Brain microvascular endothelial cell (primary cell): ENCODE measurements around the gene CCL1.

Experiments
- DNase-seq: peaks from one replicate; pipeline ENCODE4 v3.0.0-alpha.2; 2020
- H3K27ac ChIP-seq: fragments of 250-450 bp; sonication (Bioruptor Pico); 2 replicates; pipeline ENCODE4 v1.5.1; 2020; ENCODE audit warnings: mild to moderate bottlenecking, moderate library complexity
- H3K27me3 ChIP-seq: fragments of 250-450 bp; sonication (Bioruptor Pico); replicated peaks from 2 replicates; pipeline ENCODE4 v1.5.1; 2020; ENCODE audit warnings: mild to moderate bottlenecking
- H3K36me3 ChIP-seq: fragments of 250-450 bp; sonication (Bioruptor Pico); replicated peaks from 2 replicates; pipeline ENCODE4 v1.5.1; 2020; ENCODE audit warnings: mild to moderate bottlenecking
- H3K4me3 ChIP-seq: 2 replicates; pipeline ENCODE4 v1.5.1; 2011; ENCODE audit warnings: low read depth, mild to moderate bottlenecking, control low read depth, low read length, moderate library complexity
- in situ Hi-C: cut with HindIII; loops from 2 replicates; pipeline ENCODE4 v1.10.0; 2017; ENCODE audit warnings: low sequenced_read_pairs, low pct_ligation_motif_present
- TF ChIP-seq, protein P1 (sequence below): IDR thresholded peaks from 2 replicates; pipeline ENCODE4 v1.5.1; 2011; ENCODE audit warnings: low read depth, mild to moderate bottlenecking, moderate library complexity, low read length, control low read depth, inconsistent platforms; ENCODE audit errors: missing control alignments

CCL1 gene

DNA sequence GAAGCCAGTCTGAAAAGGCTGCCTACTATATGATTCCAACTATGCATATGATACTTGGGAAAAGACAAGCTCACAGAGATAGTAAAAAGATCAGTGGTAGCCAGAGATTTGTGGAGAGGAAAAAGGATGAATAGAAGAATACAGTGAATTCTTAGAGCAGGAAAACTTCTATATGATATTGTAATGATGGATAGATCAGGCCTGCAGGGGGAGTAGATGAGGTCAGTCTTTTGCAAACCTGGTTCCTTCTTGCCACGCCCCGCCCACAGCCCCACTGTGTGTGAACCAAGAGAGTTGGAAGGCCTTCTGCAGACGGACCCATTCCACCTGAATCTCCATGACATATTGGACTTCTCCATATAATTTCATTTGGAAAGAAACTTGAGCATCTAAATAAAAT is 44.6 kb downstream of the CCL1 start:
- Histone ChIP-seq H3K27ac (no peak overlapping the region), H3K27me3 (no peaks in the 10 kb centered on the region), H3K4me3 (no peak overlapping the region), H3K36me3 (no peaks in the 10 kb centered on the region)
- TF ChIP-seq, protein P1, sequence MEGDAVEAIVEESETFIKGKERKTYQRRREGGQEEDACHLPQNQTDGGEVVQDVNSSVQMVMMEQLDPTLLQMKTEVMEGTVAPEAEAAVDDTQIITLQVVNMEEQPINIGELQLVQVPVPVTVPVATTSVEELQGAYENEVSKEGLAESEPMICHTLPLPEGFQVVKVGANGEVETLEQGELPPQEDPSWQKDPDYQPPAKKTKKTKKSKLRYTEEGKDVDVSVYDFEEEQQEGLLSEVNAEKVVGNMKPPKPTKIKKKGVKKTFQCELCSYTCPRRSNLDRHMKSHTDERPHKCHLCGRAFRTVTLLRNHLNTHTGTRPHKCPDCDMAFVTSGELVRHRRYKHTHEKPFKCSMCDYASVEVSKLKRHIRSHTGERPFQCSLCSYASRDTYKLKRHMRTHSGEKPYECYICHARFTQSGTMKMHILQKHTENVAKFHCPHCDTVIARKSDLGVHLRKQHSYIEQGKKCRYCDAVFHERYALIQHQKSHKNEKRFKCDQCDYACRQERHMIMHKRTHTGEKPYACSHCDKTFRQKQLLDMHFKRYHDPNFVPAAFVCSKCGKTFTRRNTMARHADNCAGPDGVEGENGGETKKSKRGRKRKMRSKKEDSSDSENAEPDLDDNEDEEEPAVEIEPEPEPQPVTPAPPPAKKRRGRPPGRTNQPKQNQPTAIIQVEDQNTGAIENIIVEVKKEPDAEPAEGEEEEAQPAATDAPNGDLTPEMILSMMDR = no peak
- no peak for DNase-seq
- in situ Hi-C loops = no loop called here

DNA sequence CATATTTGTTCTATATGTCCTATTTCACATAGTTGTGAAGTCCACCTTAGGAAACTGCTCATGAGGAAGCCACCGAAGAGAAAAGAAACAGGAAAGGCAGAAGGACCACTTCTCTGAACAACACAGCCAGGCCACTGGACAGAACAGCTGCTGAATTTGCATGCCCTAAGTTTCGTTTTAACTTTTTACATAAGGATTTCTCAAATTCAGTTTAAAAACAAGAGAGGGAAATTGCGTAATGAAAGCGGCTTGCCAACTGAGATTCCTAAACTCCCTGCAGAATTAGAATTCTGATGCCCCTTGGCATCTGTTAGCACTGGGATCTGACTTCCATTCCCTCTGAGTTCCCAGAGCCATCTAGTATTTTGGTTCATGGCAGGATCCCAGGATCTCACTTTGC is 48.8 kb downstream of the CCL1 start:
- Histone ChIP-seq H3K36me3 (no peaks in the 10 kb centered on the region), H3K27me3 (no peaks in the 10 kb centered on the region), H3K4me3 (no peak overlapping the region), H3K27ac (no peak overlapping the region)
- in situ Hi-C loops = no loop called here
- TF ChIP-seq, protein P1 = no peak
- no peak for DNase-seq

DNA sequence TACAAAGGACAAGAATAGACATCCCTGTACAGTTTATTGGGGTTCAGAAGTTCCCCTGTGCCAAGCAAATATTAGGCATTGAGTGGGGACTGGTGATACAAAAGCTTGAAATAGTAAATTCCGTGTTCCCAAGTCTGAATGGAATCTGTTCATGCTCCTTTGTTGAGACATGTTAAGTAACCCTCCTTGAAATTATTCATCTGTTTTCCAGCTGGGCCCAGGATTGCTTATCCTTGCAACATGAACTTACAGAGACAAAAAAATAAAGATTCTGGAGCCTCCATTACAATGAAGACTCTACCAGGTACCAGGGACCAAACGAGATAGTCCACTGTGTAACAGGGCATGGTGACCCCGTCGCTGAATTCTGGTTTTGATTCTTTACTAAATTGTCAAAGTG is 49.9 kb downstream of the CCL1 start:
- Histone ChIP-seq H3K36me3 (no peaks in the 10 kb centered on the region), H3K27me3 (no peaks in the 10 kb centered on the region), H3K4me3 (no peak overlapping the region), H3K27ac (no peak overlapping the region)
- DNase-seq = no peak
- TF ChIP-seq, protein P1 = no peak
- in situ Hi-C loops = no loop called here

DNA sequence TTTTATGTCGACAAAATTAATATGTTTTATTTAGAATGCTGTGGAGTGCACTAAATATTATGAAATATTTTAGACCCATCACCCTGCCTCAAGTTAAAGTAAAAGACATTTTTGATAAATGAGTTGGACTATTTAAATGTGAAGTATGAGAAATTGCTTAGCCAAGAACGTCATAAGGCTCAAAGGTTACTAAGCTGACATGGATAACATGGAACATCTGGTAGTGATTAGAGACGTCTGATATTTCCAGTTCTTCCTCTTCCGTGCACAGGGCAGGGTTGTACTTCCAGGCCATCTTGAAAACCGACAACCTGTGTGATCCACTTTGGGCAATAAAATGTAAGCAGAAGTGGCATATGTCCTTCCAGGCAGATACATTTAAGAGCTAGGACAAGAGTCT is 51.0 kb downstream of the CCL1 start:
- in situ Hi-C loops = no loop called here
- Histone ChIP-seq H3K36me3 (no peaks in the 10 kb centered on the region), H3K27ac (no peak overlapping the region), H3K27me3 (no peaks in the 10 kb centered on the region), H3K4me3 (no peak overlapping the region)
- DNase-seq = no peak
- TF ChIP-seq, protein P1 = no peak

DNA sequence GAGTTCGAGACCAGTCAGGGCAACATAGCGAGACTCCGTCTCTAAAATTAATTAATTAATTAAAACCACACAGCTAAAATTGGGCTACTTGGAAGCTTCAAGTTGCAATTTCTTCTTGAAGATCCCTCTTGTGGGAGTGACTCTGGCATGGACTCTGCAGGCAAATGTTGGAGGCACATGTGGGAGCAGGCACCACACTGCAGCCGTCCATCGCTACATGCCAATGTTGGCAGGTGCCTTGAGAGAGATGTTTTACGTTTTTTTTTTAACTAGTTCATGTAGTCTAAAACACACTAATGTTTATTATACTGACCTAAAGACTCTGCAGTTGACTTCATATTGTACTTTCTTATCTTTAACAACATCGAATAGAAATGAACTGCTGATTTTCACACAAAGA is 51.7 kb downstream of the CCL1 start:
- Histone ChIP-seq H3K27me3 (no peaks in the 10 kb centered on the region), H3K27ac (no peak overlapping the region), H3K36me3 (no peaks in the 10 kb centered on the region), H3K4me3 (no peak overlapping the region)
- TF ChIP-seq, protein P1 = no peak
- in situ Hi-C loops = no loop called here
- no peak for DNase-seq
